ENCODE measurements around the gene RANBP3L.
"Not testable (repeated sequence)": the region's sequence is repeated elsewhere in the genome, so short reads cannot be mapped to it uniquely, and the experiment has no call there.

Gene RANBP3L, protein sequence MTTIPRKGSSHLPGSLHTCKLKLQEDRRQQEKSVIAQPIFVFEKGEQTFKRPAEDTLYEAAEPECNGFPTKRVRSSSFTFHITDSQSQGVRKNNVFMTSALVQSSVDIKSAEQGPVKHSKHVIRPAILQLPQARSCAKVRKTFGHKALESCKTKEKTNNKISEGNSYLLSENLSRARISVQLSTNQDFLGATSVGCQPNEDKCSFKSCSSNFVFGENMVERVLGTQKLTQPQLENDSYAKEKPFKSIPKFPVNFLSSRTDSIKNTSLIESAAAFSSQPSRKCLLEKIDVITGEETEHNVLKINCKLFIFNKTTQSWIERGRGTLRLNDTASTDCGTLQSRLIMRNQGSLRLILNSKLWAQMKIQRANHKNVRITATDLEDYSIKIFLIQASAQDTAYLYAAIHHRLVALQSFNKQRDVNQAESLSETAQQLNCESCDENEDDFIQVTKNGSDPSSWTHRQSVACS

GRCh38 chr5:36301858-36302603, at the start of gene RANBP3L:
Gene RANBP3L (minus strand): TSS chr5:36301902. CDS start chr5:36301416, 486 bp downstream.
- DNase-seq = peak; percentile 28

GRCh38 chr5:36346896-36347690, 45.4 kb upstream of the RANBP3L start:
- DNase-seq = no peak

GRCh38 chr5:36344899-36345298, 43.2 kb upstream of the RANBP3L start:
- DNase-seq = no peak

DNA sequence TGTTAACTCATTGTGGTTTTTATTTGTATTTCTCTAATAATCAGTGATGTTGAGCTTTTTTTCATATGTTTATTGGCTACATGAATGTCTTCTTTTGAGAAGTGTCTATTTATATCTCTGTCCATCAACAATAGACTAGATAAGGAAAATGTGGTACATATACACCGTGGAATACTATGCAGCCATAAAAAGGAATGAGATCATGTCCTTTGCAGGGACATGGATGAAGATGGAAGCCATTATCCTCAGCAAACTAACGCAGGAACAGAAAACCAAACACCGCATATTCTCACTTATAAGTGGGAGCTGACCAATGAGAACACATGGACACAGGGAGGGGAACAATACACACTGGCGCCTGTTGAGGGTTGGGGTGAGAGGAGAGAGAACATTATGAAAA, 40.0 kb upstream of the RANBP3L start:
- DNase-seq = not testable (repeated sequence)

- no peak for DNase-seq
These were observed 35.9 kb upstream of the RANBP3L start for GRCh38 chr5:36337597-36337996.

GRCh38 chr5:36334315-36334714, 32.6 kb upstream of the RANBP3L start:
- no peak for DNase-seq

GRCh38 chr5:36332720-36333119, 31.0 kb upstream of the RANBP3L start:
- not testable (repeated sequence) for DNase-seq

DNA sequence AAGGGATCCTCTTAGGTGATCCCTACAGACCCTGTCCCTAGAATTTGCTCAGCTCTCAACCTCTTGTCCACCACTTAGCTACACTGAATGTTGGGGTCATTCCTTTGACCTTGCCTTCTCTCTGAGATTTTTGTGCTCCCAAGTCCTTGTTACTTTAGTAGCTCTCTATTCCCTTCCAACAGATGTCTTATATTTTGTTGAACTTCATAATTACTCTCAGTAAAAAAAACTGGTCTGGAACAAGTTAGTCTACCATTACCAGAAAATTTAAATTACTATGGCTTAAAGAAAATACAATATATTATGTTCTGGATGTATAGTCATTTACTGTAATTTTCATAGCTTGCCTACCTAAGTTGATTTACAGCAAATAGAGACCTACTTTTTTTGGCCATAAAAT, 23.5 kb upstream of the RANBP3L start:
- no peak for DNase-seq

DNA sequence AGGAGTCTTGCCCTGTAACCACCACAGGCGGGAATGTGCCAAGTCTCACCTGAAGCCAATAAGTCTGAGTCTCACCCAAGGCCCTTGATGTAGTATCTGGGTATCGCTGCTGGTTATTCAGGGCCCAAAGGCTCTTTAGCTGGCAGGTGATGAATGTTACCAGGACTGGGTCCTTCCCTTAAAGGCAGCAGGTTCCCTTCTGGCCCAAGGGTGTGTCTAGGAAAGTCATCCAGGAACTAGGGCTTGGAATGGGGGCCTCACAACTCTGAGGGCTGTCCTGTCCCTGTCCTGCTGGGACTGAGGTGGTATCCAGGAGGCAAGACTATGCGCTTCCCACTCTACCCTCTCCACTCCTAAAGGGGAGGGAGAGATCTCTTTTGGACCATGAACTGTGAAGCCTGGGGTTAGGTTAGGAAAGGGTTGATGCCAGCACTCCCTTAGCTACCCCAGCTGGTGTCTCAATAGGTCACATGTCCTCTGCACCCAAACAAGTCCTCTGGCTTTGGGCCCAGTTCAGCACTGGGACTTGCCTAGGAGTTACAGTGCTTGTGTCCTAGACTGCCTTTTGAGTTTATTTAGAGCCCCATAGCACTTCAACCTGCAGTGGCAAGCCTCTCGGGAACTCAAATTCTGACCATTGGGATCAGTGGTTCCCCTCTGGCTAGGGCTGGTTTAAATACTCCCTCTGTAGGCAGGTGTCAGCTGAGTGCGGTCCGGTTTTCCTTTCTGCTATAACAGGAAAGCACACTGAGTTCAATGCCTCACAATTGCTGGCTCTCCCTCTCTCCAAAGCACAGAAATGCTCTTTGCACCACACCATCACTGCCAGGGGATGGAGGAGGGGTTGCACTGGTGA, 22.5 kb upstream of the RANBP3L start:
- DNase-seq = no peak

DNA sequence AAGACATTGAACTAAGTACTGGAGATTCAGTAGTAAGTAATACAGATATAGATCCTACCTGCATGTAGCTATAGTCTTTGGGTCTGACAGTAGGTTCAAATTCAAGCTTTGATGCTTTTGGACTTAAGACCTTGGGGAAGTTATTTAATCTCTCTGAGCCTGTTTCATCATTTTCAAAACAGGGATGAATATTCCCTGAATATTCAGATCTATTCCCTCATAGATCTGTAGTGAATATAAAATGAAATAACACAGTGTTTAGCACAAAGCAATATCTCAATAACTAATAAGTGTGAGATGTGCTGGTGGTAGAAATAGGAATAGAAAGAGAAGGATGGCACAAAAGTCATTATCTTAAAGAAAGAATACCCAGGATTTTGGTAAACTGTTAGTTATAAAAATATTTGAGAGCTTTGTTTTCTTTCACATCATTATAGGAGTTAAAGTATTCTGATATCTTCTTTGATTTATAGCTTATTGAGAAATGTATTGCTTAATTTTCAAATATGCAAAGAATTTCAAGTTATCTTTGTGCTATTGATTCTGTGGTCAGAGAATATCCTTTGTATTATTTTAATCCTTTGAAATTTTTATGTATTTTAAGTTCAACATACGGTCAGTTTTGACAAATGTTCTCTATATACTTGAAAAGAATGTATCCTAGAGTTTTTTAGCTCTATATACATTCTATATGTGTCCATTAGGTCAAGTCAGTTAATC, 11.4 kb upstream of the RANBP3L start:
- no peak for DNase-seq

GRCh38 chr5:36311956-36312355, 10.3 kb upstream of the RANBP3L start:
- DNase-seq = no peak

GRCh38 chr5:36310138-36310537, 8.4 kb upstream of the RANBP3L start:
- DNase-seq = no peak

GRCh38 chr5:36305571-36306326, 4.0 kb upstream of the RANBP3L start:
- peak; percentile 77 for DNase-seq

DNA sequence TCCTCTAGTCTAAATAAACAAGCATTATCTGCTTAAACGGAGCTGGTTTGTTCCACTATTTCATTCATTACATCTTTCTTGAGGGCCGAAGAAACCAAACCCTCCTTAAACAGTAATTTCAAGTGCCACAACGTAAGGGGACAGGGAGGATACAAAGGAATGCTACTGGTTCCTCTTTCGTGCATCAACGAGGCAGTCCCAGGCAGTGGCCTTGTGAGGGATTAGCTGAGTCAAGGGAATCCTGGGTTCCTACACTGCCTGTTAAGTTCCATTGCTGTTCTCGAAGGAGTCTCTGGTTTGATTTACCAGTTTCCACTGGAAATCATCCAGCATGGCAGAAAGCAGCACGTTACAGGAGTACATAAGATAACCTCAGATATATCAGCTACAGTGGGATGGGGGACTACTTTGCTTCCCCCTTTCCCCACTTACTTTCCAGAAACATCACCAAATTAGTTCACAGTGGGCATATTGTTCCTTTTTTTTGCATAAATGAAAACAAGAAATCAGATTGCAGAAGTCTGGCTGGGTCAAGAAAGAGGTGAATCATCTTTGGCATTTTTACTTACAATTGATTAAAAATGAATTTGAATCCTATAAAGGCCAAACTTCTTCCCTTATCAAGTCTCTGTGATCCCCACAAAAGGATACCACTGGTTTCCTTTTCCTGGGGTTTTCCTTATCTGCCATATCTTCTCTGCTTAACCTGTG, 2.5 kb upstream of the RANBP3L start:
- no peak for DNase-seq

GRCh38 chr5:36300927-36301540, 668 bp downstream of the RANBP3L start:
- no peak for DNase-seq

DNA sequence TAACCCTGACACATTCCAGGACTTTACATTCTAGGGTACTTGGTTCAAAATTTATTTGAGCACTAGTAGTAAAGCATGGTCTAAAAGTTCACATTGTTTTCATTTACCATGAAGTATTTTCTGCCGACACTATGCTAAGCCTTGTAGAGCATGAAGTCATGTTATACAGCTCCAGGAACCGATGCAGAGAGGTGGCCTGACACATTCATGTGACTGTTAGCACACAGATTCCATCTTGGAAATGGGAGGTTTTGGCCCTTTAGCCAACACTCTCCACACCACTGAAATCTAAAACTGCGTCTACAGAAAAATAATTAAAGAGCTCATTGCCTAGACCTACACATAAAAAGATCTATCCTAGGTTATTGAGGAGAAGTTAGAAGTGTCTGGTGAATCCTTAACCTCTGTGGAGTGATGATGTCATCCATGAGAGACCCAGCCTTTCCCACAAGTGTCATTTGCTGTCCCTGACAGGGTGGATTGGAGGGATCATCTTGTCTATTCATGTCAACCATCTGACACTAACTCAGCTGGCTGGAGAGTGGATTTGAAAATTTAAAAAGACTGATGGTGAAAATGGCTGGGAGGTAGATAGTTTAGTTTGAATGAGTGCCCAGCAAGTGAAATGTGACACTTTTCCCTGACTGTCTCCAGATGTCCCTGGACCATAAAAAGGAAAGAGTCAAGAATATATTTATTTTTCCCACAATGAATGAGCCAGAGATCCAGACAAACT, 1.3 kb downstream of the RANBP3L start:
- no peak for DNase-seq

GRCh38 chr5:36298552-36298951, 3.1 kb downstream of the RANBP3L start:
- no peak for DNase-seq

DNA sequence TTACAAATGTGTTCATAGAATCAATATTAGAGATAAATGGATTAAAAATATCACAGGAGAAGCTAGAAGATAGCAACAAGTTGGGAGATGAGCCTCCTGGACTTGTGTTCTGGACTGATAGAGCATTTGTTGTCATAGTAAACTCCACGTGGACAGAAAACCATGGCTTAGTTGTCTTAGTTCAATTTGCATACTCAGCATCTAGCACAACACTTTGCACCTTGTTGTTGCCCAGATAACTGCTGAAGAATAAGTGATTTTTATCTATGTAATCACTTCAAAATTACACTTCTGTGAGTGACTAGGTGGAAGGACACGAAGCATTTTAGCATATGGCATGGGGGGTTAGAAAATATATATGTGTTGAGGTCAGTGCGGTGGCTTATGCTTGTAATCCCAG, 4.0 kb downstream of the RANBP3L start:
- DNase-seq = no peak
